Large intestine (tissue), 3 donors: ENCODE measurements around the gene FGD6. TPM values are rescaled to one million over a fixed set of nuclear protein-coding genes. Genes with fewer than 3 reads are reported as not detected.
"Not testable (repeated sequence)": the region's sequence is repeated elsewhere in the genome, so short reads cannot be mapped to it uniquely, and the experiment has no call there.

Source experiments
- DNase-seq, 2 donors: peaks; one replicate each; pipeline versions ENCODE4 v3.0.0 to v3.0.0-alpha.2; 2013
- H3K27ac ChIP-seq: one replicate; pipeline ENCODE4 v1.5.1; 2013; ENCODE audit warnings: low read length
- H3K27me3 ChIP-seq: 2 replicates; pipeline ENCODE4 v1.6.1; 2013; ENCODE audit warnings: low read length; ENCODE audit not compliant: control insufficient read depth, insufficient read depth
- H3K36me3 ChIP-seq: 2 replicates; pipeline ENCODE4 v1.6.1; 2013; ENCODE audit warnings: low read length; ENCODE audit not compliant: control insufficient read depth, insufficient read depth
- H3K4me1 ChIP-seq: one replicate; pipeline ENCODE4 v1.6.1; 2013; ENCODE audit warnings: low read length; ENCODE audit not compliant: control insufficient read depth, insufficient read depth
- H3K4me3 ChIP-seq: one replicate; pipeline ENCODE4 v1.5.1; 2013; ENCODE audit warnings: low read length
- H3K9me3 ChIP-seq: one replicate; pipeline ENCODE4 v1.6.1; 2013; ENCODE audit warnings: mild to moderate bottlenecking, low read depth, low read length, moderate library complexity; ENCODE audit not compliant: control insufficient read depth
- WGBS: methylation state at CpG from one replicate; pipeline ENCODE4 v1.1.5; 2013; ENCODE audit warnings: low lambda C conversion rate; ENCODE audit not compliant: insufficient coverage; 5-methylcytosine and 5-hydroxymethylcytosine counted together
- polyA plus RNA-seq: library from polyadenylated mRNA; unstranded; fragments of 120-200 nt; gene quantifications from one replicate; pipeline ENCODE4 v1.2.1, GENCODE V29; 2013

Gene FGD6
- polyA plus RNA-seq, 1 donor: 12.3 TPM

DNA sequence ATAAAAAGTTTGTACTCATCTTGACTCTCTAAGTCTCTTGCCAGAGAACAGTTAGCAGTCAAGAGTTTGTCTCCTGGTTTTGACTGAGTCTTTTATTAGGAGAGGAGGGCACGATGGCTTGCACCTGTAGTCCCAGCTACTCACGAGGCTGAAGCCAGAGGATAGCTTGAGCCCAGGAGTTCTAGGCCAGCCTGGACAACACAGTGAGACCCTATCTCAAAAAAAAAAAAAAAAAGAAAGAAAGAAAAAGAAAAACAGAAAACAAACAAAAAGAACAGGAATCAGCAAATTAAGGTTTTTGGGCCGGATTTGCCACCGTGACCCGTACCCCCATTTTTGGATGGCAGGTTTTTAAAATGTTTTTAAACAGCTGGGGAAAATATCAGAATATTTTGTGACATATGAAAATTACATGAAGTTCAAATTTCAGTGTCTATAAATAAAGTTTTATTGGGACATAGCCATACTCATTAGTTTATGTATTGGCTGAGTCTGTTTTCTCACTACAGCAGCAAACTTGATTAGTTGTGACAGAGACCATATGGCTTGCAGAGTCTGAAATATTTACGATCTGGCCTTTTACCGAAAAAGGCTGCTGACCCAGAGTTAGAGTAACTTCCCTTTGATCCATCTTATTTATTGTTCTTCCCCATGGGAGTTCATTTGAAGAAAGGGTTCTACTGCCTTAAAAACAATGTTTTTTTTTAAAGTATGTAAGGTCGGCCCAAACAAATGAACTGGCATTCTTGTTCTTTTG lies 31.5 kb upstream of the FGD6 start:
- no peak overlapping the region for H3K27ac ChIP-seq
- H3K4me1 ChIP-seq: no peaks in the 10 kb centered on the region
- no peak overlapping the region for H3K4me3 ChIP-seq
- H3K27me3 ChIP-seq: no peaks in the 10 kb centered on the region
- DNase-seq: no peak
- H3K36me3 ChIP-seq: peaks cover 11% of the 10 kb centered on the region
- WGBS: 92% methylated on average over 5 of the region's 8 CpGs
- H3K9me3 ChIP-seq: no peaks in the 10 kb centered on the region

DNA sequence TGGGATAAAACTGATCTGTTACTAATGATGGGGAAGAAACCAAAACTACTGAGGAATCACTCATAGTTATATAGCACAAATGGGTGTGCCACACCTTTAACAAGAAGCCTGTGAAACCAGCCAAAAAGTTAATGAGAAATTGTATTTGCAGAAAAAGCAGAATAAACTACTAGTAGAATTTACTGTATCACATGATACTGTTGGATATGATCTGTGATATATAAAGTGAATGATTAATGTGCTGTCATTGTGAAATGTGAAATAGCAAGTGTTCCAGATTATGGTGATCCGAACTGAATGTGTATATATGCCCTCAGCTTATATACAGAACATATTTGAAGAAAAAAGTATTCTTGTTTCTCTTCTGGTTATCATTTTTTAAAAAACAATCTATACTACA lies 30.8 kb upstream of the FGD6 start:
- no peak overlapping the region for H3K4me3 ChIP-seq
- no peak overlapping the region for H3K27ac ChIP-seq
- H3K4me1 ChIP-seq: no peaks in the 10 kb centered on the region
- H3K9me3 ChIP-seq: no peaks in the 10 kb centered on the region
- H3K36me3 ChIP-seq: peaks cover 15% of the 10 kb centered on the region
- no peaks in the 10 kb centered on the region for H3K27me3 ChIP-seq
- 60% methylated on average over 1 of the region's 1 CpG for WGBS
- no peak for DNase-seq

DNA sequence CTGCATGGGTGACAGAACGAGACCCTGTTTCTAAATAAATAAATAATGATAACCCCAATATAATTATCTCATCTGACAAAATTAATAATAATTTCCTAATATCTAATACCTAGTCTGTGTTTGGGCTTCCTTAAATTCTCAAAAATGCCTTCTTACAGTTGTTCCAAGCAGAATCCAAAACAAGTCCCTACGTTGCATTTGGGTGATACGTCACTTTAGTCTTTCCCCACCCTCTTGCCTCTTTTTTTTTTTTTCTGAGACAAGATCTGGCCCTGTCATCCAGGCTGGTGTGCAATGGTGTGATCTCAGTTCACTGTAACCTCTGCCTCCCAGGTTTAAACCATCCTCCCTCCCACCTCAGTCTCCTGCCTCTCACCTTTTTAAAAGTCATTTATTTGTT lies 27.1 kb upstream of the FGD6 start:
- Histone ChIP-seq H3K27me3 (no peaks in the 10 kb centered on the region), H3K9me3 (peaks cover 2% of the 10 kb centered on the region), H3K27ac (no peak overlapping the region), H3K4me3 (no peak overlapping the region), H3K36me3 (peaks cover 20% of the 10 kb centered on the region), H3K4me1 (no peaks in the 10 kb centered on the region)
- no peak for DNase-seq
- 100% methylated on average over 2 of the region's 3 CpGs for WGBS

DNA sequence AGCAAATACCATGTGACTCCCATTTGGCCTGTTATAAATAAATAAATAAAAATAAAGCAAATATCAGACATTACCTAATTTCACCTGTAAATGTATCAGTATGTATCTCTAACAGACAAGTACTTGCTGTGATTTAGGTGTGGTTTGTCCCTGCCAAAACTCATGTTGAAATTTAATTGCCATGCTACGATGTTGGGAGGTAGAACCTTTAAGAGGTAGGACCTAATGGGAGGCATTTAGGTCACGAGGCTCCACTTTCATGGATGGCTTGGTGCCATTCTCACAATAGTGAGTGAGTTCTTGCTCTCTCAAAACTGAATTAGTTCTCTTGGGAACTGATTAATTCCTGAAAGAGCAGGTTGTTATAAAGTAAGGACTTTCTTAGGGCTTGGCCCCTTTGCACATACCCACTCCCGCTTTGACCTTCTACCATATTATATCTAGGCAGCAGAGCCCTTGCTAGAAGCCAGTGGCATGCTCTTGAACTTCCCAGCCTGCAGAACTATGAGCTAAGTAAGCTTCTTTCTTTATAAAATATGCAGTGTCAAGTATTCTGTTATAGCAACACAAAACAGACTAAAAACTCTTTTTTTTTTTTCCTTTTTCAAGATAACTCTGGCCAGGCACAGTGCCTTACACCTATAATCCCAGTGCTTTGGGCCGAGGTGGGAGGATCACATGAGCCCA lies 26.4 kb upstream of the FGD6 start:
- Histone ChIP-seq H3K4me3 (no peak overlapping the region), H3K36me3 (peaks cover 20% of the 10 kb centered on the region), H3K9me3 (peaks cover 2% of the 10 kb centered on the region), H3K4me1 (no peaks in the 10 kb centered on the region), H3K27ac (no peak overlapping the region), H3K27me3 (no peaks in the 10 kb centered on the region)
- no peak for DNase-seq
- no CpG with 5 or more reads among the region's 4 CpGs for WGBS

DNA sequence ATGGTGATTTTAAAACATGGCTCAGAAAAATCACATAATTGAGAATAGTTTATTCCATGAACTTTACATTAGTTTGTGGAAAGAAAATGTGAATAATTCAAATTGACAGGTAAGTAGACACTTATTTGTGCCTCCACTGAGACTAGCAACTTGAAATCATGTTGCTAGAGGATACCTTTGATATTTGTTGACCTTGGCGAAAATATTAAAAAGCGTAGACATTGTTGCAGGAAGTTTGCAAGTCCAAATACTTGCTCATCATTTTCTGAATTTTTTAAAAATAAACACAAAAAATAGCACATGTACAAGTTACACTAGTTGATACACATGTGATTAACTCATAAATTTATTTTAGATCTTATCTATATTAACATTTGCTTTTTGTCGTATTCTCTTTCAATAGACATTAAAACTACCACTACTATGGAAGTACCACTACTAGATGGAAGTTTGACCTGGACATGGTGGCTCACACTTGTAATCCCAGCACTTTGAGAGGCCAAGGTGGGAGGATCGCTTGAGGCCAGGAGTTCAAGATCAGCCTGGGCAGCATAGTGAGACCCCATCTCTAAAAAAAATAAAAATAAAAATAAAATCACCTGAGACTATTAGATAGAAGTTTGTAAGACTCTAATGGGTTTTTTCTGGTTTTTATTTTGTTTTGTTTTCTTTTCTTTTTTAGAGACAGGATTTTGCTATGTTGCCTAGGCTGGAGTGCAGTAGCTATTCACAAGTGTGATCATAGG lies 24.7 kb upstream of the FGD6 start:
- no peak for DNase-seq
- Histone ChIP-seq H3K27ac (no peak overlapping the region), H3K4me1 (no peaks in the 10 kb centered on the region), H3K36me3 (peaks cover 20% of the 10 kb centered on the region), H3K9me3 (peaks cover 2% of the 10 kb centered on the region), H3K4me3 (no peak overlapping the region), H3K27me3 (no peaks in the 10 kb centered on the region)
- 100% methylated on average over 2 of the region's 4 CpGs for WGBS

DNA sequence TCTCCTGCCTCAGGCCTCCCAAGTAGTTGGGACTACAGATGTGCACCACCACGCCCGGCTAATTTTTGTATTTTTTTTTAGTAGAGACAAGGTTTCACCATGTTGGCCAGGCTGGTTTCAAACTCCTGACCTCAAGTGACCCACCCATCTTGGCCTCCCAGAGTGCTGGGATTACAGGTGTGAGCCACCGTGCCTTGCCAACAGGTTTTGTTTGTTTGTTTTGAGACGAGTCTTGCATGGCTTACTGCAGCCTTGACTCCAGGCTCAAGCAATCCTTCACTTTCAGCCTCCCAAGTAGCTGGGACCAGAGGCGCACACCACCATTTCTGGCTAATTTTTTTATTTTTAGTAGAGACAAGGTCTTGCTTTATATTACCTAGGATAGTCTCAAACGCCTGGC lies 23.9 kb upstream of the FGD6 start:
- H3K36me3 ChIP-seq: peaks cover 23% of the 10 kb centered on the region
- DNase-seq, H3K27ac ChIP-seq: not testable (repeated sequence)

DNA sequence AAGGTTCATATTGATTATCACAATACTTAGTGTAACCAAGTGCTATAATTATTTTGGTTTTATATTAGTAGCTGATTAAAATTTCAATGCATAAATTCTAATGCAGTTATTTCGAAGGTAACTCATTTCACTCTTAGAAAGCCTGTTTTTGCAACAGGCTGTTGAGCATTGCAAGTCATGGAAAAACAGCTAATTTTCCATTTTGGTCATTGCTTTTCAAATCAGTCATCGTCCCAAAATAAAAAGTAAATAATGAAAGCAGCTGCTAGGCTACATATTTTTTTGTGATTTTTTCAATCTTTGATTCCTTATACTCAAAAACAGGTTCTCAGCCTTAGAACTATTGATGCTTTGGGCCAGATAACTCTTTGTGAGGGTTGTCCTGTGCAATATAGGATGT lies 23.3 kb upstream of the FGD6 start:
- no peak for DNase-seq
- H3K9me3 ChIP-seq: peaks cover 8% of the 10 kb centered on the region
- H3K27me3 ChIP-seq: no peaks in the 10 kb centered on the region
- H3K36me3 ChIP-seq: peaks cover 23% of the 10 kb centered on the region
- no peaks in the 10 kb centered on the region for H3K4me1 ChIP-seq
- H3K4me3 ChIP-seq: no peak overlapping the region
- H3K27ac ChIP-seq: no peak overlapping the region
- 100% methylated on average over 2 of the region's 2 CpGs for WGBS

More for the DNA sequence above, 23.9 kb upstream of the FGD6 start:
- not testable (repeated sequence) for H3K4me3 ChIP-seq, H3K4me1 ChIP-seq, H3K27me3 ChIP-seq, H3K9me3 ChIP-seq
- WGBS: 67% methylated on average over 1 of the region's 6 CpGs

DNA sequence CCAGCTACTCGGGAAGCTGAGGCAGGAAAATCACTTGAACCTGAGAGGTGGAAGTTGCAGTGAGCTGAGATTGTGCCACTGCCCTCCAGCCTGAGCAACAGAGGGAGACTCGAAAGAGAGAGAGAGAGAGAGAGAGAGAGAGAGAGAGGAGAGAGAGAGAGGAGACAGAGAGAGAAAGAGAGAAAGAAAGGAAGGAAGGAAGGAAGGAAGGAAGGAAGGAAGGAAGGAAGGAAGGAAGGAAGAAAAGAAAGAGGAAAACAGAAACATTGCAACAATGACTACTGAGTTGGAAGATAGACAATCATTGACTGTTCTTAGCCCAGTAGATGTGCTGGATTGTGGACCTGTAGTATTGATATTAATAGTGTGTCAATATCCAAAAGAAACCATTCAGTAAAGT lies 22.6 kb upstream of the FGD6 start:
- peaks cover 23% of the 10 kb centered on the region for H3K36me3 ChIP-seq
- 100% methylated on average over 1 of the region's 2 CpGs for WGBS
- H3K27ac ChIP-seq, H3K9me3 ChIP-seq, DNase-seq, H3K4me3 ChIP-seq, H3K4me1 ChIP-seq, H3K27me3 ChIP-seq: not testable (repeated sequence)

DNA sequence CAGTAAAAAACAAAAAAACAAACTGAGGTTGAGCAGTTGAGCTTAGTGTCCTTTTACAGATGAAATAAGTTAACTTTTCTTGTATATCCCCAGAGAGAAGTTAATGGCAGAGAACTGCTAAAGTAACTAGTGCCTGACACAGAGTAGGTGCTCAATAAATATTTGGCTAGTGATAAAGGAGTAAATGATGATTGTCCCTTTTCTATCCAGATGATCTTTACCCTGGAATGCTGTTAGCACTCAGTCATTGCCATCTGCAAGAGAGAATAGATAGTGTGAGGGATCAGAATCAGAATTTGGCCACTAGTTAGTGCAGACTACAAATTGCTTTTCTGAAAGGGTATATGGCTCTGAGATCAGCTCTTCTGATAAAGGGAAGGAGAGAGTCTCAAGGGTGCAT lies 21.9 kb upstream of the FGD6 start:
- H3K9me3 ChIP-seq: peaks cover 10% of the 10 kb centered on the region
- no peaks in the 10 kb centered on the region for H3K4me1 ChIP-seq
- H3K27ac ChIP-seq: no peak overlapping the region
- H3K4me3 ChIP-seq: no peak overlapping the region
- no peaks in the 10 kb centered on the region for H3K27me3 ChIP-seq
- peaks cover 26% of the 10 kb centered on the region for H3K36me3 ChIP-seq
- no peak for DNase-seq

DNA sequence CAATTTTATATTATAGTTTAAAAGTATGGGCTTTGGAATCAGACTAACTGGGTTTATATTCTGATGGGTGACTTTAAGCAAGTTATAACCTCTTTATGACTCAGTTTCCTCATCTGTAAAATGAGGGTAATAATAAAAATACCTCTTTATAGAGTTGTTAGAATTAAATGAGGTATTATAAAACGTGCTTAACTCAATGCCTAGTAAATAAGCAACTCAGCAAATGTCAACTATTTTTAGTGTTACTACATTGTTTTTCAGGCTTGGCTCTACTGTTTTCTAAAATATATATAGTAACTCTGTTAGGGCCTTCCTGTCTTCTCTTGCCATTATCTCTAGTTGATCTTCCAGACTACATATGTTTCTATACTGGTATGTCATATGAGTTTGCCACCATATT lies 20.9 kb upstream of the FGD6 start:
- no peaks in the 10 kb centered on the region for H3K27me3 ChIP-seq
- no peak overlapping the region for H3K27ac ChIP-seq
- H3K9me3 ChIP-seq: peaks cover 12% of the 10 kb centered on the region
- 100% methylated on average over 1 of the region's 1 CpG for WGBS
- no peak for DNase-seq
- H3K4me1 ChIP-seq: no peaks in the 10 kb centered on the region
- H3K36me3 ChIP-seq: peaks cover 17% of the 10 kb centered on the region
- H3K4me3 ChIP-seq: no peak overlapping the region
